Measurements from ENCODE around the gene WBP2.
"Not testable (repeated sequence)": the region's sequence is repeated elsewhere in the genome, so short reads cannot be mapped to it uniquely, and the experiment has no call there.

Gene WBP2

GRCh38 chr17:75875940-75876189, 20.7 kb upstream of the WBP2 start:
- ChIA-PET POLR2A (no interaction called here), CTCF (interaction anchor here (1.1 to 4.6 kb wide), 9 partner anchors 9 to 242 kb away, joined by 3 to 24 read pairs (median 7); partner anchors contain the start of genes MRPL38, SMIM5, TRIM65 and WBP2)
- DNase-seq (ENCODE audit: low read depth, low spot score), result no peak
- TF ChIP-seq, protein P1, sequence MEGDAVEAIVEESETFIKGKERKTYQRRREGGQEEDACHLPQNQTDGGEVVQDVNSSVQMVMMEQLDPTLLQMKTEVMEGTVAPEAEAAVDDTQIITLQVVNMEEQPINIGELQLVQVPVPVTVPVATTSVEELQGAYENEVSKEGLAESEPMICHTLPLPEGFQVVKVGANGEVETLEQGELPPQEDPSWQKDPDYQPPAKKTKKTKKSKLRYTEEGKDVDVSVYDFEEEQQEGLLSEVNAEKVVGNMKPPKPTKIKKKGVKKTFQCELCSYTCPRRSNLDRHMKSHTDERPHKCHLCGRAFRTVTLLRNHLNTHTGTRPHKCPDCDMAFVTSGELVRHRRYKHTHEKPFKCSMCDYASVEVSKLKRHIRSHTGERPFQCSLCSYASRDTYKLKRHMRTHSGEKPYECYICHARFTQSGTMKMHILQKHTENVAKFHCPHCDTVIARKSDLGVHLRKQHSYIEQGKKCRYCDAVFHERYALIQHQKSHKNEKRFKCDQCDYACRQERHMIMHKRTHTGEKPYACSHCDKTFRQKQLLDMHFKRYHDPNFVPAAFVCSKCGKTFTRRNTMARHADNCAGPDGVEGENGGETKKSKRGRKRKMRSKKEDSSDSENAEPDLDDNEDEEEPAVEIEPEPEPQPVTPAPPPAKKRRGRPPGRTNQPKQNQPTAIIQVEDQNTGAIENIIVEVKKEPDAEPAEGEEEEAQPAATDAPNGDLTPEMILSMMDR (IDR thresholded peaks at IDR 0.05; ENCODE audit: insufficient read depth, low read length, missing control alignments), result no peak
- no peak overlapping the region for H3K4me3 ChIP-seq (ENCODE audit: low read depth, low read length)

DNA sequence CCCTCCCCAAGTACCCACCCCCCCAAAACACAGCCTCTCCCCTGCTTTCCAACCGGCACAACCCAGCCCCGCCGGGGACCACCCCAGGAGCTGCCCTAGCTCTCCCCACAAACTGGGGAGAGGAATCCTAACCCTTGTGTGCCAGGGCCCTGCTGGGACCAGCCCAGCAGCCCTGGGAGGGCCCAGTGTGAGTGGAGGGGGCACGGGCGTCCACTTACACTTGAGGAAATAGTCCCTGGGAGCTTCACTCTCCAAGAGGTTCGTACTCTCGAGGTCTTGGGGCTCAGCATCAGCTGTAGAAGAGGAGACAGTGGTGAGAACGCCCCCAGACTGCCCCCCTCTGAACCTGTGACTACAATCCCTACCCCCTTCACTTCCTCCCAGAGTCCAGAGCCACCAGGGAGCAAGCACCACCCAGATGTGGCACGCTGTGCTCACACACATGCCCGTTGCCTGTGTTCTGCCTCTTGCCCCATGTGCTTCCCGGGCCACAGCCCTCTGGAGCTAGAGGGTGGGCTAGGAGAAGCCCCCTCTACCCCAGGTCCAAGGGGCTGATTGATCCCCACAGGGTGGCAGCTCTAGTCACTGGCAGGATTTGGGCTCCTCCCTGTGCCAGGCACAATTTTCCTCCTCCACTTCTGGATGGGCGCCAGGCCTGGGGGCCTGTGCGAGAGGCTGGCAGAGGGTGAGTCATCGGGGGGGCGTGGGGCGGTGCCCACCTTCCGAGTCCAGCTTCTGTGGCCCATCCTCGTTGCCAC, 20.2 kb upstream of the WBP2 start:
- TF ChIP-seq, protein P1 (IDR thresholded peaks at IDR 0.05; ENCODE audit: insufficient read depth, low read length, missing control alignments), result no peak
- DNase-seq (ENCODE audit: low read depth, low spot score), result no peak
- ChIA-PET CTCF (interaction anchor here (1.1 to 4.6 kb wide), 9 partner anchors 9 to 242 kb away, joined by 3 to 24 read pairs (median 7); partner anchors contain the start of genes MRPL38, SMIM5, TRIM65 and WBP2), POLR2A (interaction anchor here (0.6 kb wide), 1 partner anchor 328 kb away, joined by 4 read pairs; no protein-coding TSS in a partner anchor)
- H3K4me3 ChIP-seq (ENCODE audit: low read depth, low read length), result no peak overlapping the region

DNA sequence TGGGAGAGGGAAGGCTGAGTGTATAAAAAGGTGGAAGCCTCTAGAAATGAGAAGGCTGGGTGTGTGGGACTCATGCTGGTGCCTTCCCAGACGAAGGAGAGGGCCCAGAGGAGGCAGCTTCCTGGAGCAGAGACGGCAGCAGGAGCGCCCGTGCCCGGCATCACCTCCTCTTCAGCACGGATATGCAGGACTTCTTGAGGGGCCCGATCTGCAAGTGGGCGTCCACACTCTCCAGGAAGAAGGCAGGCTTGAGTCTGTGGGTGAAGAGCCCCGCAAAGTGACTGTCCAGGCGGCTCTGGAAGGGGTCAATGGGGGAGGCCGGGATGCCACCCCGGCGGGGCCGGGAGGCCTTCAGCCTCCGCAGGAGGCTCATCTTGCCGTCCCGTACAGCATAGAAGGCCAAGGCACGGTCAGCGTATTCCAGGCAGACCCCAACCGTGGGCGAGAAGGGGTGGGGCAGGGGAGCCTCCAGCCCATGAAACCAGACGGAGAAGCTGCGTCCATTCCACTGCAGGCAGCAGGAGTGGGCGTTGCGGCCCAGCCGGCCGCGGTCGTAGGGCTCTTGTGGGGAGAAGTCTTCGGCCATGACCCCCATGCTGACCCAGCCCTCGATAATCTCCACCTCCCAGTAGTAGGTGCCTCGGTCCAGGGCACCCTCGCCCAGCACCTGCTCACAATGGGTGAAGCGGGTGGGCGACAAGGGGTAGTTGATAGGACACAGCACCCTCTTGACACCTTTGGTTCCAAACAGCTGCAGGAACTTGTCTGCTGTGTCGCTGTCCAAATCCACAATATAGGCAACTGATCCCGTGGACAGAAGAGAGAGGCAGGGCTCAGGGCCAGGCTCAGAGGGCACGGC, 19.4 kb upstream of the WBP2 start:
- DNase-seq (ENCODE audit: low read depth, low spot score), result no peak
- ChIA-PET POLR2A (no interaction called here), CTCF (interaction anchor here (1.1 to 4.6 kb wide), 9 partner anchors 12 to 241 kb away, joined by 3 to 24 read pairs (median 7); partner anchors contain the start of genes MRPL38, SMIM5, TRIM65 and WBP2)

GRCh38 chr17:75873587-75874322, 18.6 kb upstream of the WBP2 start:
- ChIA-PET POLR2A (interaction anchor here (1.3 kb wide), 1 partner anchor 94 kb away, joined by 11 read pairs; a partner anchor contains a TSS), CTCF (interaction anchor here (1.4 to 4.6 kb wide), 5 partner anchors 12 to 120 kb away, joined by 5 to 24 read pairs (median 7); partner anchors contain the start of gene WBP2)
- no peak for DNase-seq (ENCODE audit: low read depth, low spot score)
- no peak overlapping the region for H3K4me3 ChIP-seq (ENCODE audit: low read depth, low read length)
- TF ChIP-seq, protein P1 (IDR thresholded peaks at IDR 0.05; ENCODE audit: insufficient read depth, low read length, missing control alignments), result no peak

More for the DNA sequence above, 19.4 kb upstream of the WBP2 start:
- TF ChIP-seq, protein P1 (IDR thresholded peaks at IDR 0.05; ENCODE audit: insufficient read depth, low read length, missing control alignments), result no peak
- H3K4me3 ChIP-seq (ENCODE audit: low read depth, low read length), result no peak overlapping the region

DNA sequence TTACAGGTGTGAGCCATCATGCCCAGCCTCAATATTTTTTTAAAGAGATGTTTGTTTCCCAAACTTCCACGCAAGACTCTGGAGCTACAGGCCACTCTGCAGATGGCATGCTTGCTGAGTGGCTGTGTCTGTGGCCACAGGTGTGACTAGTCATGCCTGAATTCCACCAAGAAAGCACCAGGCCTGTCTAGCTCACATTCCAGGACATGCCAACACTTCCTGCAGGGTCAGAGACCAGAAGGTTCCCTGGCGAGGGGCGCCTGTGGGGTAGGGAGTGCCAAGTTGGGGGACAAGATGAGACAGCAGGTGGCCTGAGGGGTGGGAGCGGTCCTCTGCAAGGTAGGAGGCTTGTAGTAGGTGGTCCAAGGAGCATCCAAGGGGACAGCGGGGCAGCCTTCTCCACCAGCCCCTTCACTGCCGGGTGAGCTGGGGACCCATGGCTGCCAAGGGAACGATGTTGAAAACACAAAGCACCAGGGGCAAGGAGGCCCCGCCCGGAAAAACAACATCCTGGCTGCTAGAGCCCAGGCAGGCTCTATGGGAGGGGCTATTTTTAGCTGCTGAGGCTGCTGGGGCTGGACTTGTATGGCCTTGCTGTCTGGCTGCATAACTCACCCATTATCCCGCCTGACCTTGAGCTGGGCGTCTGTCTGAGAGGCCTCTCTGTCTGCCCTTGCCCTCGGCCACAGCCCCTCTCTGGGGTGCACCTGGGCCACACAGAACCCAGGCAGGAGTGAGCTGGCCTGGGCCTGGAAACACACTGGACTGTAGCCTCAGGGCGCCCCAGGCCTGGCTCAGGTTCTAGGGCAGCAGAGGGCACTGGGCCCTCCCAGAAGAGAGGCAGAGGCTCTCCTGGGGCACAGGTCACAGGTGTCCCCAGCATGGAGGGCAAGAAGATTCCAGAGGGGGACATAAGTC, 17.6 kb upstream of the WBP2 start:
- DNase-seq (ENCODE audit: low read depth, low spot score), result no peak
- CTCF ChIA-PET, result interaction anchor here (1.0 to 4.6 kb wide), 7 partner anchors 11 to 119 kb away, joined by 3 to 24 read pairs (median 5); partner anchors contain the start of gene WBP2
- TF ChIP-seq, protein P1 (IDR thresholded peaks at IDR 0.05; ENCODE audit: insufficient read depth, low read length, missing control alignments), result no peak
- no peak overlapping the region for H3K4me3 ChIP-seq (ENCODE audit: low read depth, low read length)
- POLR2A ChIA-PET, result interaction anchor here (1.0 to 1.7 kb wide), 3 partner anchors 18 to 93 kb away, joined by 5 to 11 read pairs (median 5); partner anchors contain the start of genes TRIM65 and WBP2

DNA sequence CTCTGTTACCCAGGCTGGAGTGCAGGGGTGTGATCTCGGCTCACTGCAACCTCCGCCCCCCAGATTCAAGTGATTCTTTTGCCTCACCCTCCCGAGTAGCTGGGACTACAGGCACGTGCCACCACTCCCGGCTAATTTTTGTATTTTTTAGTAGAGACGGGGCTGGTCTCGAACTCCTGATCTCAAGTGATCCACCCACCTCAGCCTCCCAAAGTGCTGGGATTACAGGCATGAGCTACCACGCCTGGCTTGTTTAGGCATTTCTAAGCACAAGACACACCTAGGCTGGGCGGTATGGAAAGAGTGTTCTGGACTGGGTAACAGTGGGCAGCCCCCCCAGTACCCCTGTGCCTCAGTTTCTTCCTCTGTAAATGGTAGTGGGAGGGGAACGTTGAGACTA, 15.1 kb upstream of the WBP2 start:
- H3K4me3 ChIP-seq (ENCODE audit: low read depth, low read length); POLR2A ChIA-PET; DNase-seq (ENCODE audit: low read depth, low spot score): not testable (repeated sequence)
- CTCF ChIA-PET, result interaction anchor here (1.3 to 1.8 kb wide), 2 partner anchors 8 to 144 kb away, joined by 3 to 7 read pairs; partner anchors contain the start of gene TRIM47

Measured in AG04449 (cell line).